GM11168 (cell line): Measurements from ENCODE around the gene TMEM229B.

ENCODE experiments used
- in situ Hi-C: fragments of 300-500 bp; cut with MboI; formaldehyde crosslinking; loops from one replicate; pipeline ENCODE4 v1.12.0; 2022; ENCODE audit warnings: low sequenced_read_pairs; ENCODE audit not compliant: unreplicated experiment

The TMEM229B gene

GRCh38 chr14:67490196-67490595, 1.7 kb upstream of the TMEM229B start:
- in situ Hi-C loops: no loop called here

GRCh38 chr14:67487332-67487731, 1.2 kb downstream of the TMEM229B start:
- in situ Hi-C loops: no loop called here

GRCh38 chr14:67486890-67487289, 1.6 kb downstream of the TMEM229B start:
- in situ Hi-C loops: no loop called here

- in situ Hi-C loops: no loop called here
Measured at GRCh38 chr14:67485501-67486095, 2.9 kb downstream of the TMEM229B start.

- in situ Hi-C loops: no loop called here
Measured at GRCh38 chr14:67483579-67484285, 4.8 kb downstream of the TMEM229B start.

- in situ Hi-C loops: no loop called here
Measured at GRCh38 chr14:67482231-67483164, 6.0 kb downstream of the TMEM229B start.

- in situ Hi-C loops: no loop called here
Measured at GRCh38 chr14:67480011-67480410, 8.5 kb downstream of the TMEM229B start.

- in situ Hi-C loops: no loop called here
Measured at GRCh38 chr14:67478800-67479084, 9.8 kb downstream of the TMEM229B start.

- in situ Hi-C loops: no loop called here
Measured at GRCh38 chr14:67477926-67478799, 10.4 kb downstream of the TMEM229B start.

- in situ Hi-C loops: no loop called here
Measured at GRCh38 chr14:67474366-67474765, 14.2 kb downstream of the TMEM229B start.

GRCh38 chr14:67473290-67474082, 15.0 kb downstream of the TMEM229B start:
- in situ Hi-C loops: no loop called here

GRCh38 chr14:67472726-67473125, 15.8 kb downstream of the TMEM229B start:
- in situ Hi-C loops: no loop called here

GRCh38 chr14:67469954-67470353, 18.6 kb downstream of the TMEM229B start:
- in situ Hi-C loops: no loop called here

GRCh38 chr14:67468378-67468730, 20.2 kb downstream of the TMEM229B start:
- in situ Hi-C loops: no loop called here

GRCh38 chr14:67467134-67467533, 21.4 kb downstream of the TMEM229B start:
- in situ Hi-C loops: no loop called here

- in situ Hi-C loops: no loop called here
Measured at GRCh38 chr14:67464879-67465278, 23.6 kb downstream of the TMEM229B start.

GRCh38 chr14:67464377-67464776, 24.1 kb downstream of the TMEM229B start:
- in situ Hi-C loops: no loop called here

GRCh38 chr14:67463900-67464299, 24.6 kb downstream of the TMEM229B start:
- in situ Hi-C loops: no loop called here

- in situ Hi-C loops: no loop called here
Measured at GRCh38 chr14:67461996-67462395, 26.5 kb downstream of the TMEM229B start.
